NCI-H446 (cell line): Measurements from ENCODE around the gene ARL4A.

ENCODE experiments used
- DNase-seq, 2 experiments: peaks; one replicate each; lab custom pipeline; 2025; lab: John Stamatoyannopoulos, UW

Gene ARL4A

DNA sequence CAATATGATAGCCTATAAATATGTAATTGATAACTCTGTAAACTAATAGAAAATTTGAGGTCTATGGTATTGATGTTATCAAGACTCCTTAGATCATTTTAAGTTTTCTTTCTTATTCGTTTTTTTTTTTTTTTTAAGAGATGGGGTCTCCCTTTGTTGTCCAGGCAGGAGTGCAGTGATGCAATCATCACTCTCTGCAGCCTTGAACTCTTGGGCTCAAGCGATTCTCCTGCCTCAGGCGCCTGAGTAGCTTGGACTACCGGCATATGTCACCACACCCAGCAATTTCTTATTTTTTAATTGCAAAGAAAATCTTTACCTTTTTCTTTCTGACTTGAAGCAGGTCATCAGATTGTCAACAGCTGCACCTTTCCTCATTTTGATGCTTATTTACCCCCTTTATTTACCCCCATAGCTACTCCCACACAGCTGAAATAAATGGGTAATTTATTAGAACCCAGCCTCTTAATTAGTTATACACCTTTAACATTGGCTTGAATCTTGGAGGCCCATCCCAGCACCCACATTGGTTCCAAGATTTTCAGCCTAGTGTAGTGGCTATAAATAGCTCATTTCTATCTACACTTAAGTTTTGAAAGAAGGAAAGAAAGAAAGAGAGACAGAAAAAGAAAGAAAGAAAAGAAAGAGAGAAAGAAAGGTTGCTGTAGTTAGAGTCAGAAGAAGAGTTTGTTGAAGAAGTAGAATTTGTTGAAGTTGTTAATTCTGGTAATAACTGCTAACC lies 38.3 kb downstream of the ARL4A start:
- no peak for DNase-seq

DNA sequence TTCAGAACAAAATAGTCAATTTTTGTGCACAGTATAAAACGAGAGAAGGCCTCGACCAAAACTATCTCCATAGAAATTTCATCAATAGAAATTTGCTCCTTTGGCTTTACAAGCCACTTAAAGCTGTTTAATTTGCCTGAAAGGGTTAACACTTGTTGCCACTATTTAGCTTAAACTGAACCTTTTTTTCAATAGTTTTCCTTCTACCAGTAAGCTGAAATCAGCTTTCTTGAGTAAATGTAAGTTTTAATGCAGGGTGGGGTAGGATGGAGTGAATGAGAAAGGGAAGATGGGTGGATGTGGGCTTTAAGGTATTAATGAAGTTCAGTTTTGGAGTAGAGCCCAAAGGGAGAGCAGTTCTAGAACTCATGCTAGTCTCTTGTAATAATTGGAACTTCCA lies 39.5 kb downstream of the ARL4A start:
- no peak for DNase-seq

DNA sequence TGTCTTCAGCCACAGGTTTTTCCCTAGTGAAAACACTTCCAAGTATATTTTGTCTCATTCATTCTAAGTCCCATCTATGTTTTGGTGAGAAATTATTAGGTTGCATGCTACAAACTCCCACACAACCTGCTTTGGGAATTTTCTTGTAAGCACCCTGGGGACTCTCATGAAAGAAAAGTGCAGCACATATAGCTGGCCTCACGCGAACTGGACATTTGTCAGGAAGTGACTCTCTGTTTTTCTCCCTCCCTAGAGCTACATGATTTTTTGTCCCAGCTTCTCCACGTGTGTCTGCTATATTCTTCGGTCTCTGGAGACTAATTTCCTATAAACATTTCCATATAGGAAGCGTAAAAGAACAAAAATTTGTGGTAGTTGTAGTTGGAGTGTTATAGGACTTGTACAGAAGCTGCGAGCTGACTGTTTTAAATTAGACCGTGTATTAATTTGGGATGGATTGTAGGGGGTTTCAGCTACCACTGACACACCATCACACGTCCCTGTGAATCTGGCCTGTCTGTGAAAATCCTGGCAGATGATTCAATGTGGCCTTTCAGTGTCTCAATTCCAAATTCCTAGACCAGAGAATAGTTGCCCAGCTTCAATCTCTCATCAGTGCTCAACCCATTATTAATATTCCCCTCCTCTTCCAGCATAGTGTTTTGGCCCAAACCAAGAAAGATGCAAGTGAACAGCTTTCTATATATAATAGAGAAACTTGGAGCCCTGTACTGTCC lies 40.2 kb downstream of the ARL4A start:
- no peak for DNase-seq

DNA sequence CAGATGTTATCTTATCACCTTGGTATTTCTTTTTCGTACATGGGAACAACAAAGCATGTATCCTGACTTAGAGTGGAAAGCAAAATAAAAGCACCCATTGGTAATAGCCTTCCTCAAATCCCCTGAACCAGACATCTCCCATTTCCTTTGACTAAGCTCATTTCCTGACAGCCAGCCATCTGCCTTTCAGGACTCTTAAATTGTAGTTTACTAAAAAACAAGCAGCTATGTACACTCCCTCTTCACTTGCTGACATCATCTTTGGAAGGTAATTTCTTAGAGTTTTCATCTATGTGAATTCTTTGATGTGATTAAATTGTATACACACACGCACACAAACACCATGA lies 40.7 kb downstream of the ARL4A start:
- peak in 1 of 2 experiments; percentile 12 for DNase-seq

DNA sequence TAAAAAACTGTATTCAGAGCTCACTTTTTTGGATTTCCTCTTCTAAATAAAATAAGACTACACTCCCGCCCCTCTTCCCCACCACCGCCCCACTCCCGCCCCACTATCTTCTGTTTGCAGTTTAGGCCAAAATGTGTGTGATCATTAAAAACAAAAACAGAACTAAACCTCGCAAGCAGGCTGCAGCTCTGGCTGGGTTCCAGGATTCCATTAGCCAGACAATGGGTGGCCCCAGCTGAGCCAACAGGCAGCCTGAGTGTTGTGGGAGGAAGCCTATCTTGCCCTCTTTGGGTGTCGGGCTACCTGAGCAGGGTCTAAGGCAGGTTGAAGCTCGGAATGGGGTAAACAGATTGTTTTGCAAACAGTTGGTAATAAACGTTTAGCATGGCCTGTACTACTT lies 41.7 kb downstream of the ARL4A start:
- DNase-seq: peak; percentile 46 to 81

DNA sequence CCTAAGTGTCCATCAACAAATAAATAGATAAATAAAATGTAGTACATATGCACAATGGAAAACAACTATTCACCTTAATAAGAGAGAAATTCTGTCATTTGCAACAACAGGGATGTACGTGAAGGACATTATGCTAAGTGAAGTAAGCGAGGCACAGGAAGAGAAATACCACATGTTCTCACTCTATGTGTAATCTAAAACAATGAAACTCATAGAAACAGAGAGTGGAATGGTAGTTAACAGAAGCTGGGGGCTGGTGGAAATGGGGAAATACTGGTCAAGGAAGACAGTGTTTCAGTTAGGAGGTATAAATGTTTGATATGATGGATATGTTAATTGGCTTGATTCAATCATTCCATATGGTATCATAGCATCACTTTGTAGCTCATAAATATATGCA lies 43.1 kb downstream of the ARL4A start:
- no peak for DNase-seq

DNA sequence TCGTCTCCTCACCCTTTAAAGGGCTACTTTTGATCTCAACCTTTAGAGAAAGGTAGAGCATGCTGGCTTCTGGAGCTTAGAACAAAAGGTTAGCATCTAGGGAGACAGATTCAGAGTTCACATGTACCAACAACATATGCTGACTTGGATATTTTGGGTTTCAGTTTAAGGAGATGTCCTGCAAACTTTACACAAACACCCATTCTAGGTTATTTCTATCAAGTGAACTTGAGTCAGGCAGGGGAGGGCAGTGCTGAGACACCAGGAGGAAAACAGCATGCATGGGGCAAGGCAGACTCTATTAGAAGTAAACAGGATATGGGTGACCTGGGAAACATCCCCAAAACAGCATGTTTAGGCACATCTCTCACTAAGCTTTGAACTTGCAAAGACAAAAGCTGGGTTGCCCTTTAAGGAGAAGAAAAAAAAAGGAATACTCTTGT lies 43.8 kb downstream of the ARL4A start:
- no peak for DNase-seq

DNA sequence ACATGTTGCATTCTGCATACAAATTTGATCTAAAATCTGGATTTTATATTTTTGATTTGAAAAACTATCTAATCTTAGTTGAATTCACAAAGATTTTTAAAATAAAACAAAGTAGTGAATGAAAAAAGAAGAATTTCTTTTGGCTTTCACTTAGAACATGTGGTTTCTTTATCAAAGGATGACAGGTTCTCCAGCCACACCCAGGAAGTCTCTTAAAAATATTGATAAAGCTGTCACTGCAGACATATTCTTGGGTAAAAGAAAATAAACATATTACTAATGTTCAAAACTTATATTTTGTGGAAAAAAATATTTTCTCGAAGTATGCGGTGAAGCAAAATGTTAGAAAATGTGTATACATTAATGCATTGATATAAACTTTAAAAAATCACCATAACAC lies 44.3 kb downstream of the ARL4A start:
- no peak for DNase-seq

DNA sequence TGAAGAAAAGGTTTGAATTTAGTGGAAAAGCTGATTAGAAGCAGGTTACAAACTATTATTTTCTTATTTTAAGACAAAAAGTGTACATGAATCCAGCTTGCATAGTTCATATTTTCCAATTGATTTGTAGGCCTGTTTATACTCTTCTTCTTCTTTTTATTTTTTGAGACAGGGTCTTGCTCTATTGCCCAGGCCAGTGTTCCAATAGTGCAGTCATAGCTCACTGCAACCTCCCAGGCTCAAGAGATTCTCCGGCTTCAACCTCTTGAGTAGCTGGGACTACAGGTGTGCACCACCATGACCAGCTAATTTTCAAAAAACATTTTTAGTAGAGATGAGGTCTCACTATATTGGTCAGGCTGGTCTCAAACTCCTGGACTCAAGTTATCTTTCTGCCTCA lies 45.0 kb downstream of the ARL4A start:
- DNase-seq: no peak

DNA sequence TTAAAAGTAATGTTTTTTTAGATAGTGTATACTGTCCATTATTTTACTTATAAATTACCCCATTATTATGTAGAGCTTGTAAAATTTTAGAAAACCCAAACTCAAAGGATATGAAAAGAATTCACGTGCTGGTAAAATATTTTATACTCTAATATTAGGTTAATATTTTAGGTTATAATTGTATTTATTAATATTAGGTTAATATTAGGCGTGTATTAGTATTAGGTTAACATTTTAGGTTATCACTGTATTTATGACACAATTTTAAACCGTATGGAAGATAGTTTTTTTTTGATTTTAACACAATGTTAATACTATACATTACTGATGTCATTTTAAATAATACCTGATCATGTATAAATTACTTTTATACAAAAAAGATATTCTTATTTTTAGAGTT lies 48.5 kb downstream of the ARL4A start:
- no peak for DNase-seq

DNA sequence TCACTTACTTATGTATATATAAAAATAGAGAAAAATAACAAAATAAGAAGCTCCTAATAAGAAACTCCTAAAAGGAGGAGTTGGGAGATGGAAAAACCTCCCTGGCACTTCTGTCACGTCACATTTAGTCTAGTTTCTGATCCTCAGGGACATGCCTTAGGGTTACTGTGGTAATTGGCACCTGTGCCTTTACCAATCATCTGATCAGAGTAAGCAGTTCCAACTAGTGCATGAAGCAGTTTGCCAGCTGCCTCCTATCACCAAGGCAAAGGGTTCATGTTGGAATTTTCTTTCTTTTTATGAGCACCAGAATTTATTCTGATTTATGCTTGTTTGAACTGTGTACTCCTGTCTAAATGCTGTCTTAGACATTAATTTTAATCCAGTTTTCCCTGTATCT lies 49.9 kb downstream of the ARL4A start:
- DNase-seq: no peak

DNA sequence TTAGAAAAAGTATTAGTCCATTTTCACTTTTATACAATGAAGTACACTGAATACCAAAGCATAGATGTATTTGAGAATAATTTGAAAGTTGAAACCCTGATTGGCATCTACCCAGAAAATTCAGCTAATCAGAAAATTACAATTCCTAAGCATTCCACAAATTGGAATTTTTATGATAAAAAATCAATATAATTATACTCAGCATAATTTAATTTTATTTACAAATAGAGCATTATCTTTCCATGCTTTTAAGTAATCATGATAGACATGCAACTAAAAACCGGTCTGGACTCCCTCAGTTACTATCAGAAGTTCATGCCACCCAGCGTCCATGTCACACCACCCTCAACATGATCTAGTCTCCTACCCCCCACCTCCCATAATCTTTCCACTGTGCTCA lies 50.4 kb downstream of the ARL4A start:
- no peak for DNase-seq

DNA sequence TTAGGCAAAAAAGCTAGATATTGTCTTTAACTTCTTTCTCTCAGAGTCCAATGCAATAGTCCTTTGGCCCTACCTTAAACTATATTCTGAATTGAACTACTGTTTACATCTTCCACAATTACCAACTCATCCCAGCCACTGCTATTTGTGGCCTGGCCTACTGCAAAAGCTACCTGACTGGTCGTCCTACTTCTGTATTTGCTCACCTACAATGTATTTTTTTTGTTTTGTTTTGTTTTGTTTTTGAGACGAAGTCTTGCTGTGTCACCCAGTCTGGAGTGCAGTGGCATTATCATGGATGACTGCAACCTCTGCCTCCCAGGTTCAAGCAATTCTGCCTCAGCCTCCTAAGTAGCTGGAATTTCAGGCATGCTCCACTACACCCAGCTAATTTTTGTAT lies 51.2 kb downstream of the ARL4A start:
- DNase-seq: no peak
